Astrocyte (in vitro differentiated cells and primary cell): ENCODE measurements around the gene ATP11A.

Experiments
- CTCF ChIP-seq: IDR thresholded peaks from 2 replicates; pipeline ENCODE4 v1.5.1; 2011; ENCODE audit warnings: low read depth, mild to moderate bottlenecking, inconsistent platforms, low read length, moderate library complexity; ENCODE audit not compliant: insufficient read depth
- EZH2 ChIP-seq: IDR thresholded peaks from 2 replicates; pipeline ENCODE4 v1.6.1; 2012; ENCODE audit warnings: mild to moderate bottlenecking, low read length, inconsistent platforms; ENCODE audit not compliant: insufficient read depth

GRCh38 chr13:112883241-112883945, 193.6 kb downstream of the ATP11A start:
- TF ChIP-seq CTCF (no peak), EZH2 (no peak)
